GM11168 (cell line): Measurements from ENCODE around the gene COL4A1.

Source experiments
- in situ Hi-C: fragments of 300-500 bp; cut with MboI; formaldehyde crosslinking; loops from one replicate; pipeline ENCODE4 v1.12.0; 2022; ENCODE audit warnings: low sequenced_read_pairs; ENCODE audit not compliant: unreplicated experiment

The COL4A1 gene

DNA sequence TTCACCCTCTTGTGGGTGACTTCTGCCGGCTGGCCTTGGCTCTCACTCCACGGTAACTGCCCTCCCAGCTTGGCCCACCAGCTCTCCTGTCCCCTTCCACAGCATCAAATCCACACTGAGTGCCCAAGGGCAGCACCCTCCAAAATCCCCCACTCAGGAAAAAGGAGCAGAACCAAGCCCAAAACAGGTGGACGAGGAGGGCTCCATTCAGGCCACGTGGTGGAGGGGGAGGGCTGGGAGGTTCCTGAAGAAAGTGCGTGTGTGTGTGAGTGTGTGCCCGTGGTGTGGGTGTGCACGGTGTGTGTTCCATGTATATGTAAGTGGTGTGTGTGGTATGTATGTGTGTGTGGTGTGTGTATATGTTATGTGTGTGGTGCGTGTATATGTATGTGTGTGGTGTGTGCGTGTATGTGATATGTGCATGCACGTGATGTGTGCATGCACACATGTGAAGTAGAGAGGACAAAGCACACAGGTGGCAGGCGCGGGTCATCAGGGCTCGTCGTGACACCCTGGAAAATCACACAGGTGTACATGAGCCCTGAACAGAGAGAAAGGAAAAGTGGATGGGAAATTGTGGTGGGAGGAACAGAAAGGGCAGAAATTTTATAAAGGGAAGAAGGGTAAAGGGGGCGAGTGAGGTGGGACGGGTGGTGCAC, 76.9 kb downstream of the COL4A1 start:
- in situ Hi-C loops, result loop anchor here (10.0 kb wide), 1 partner anchor 185 kb away; no protein-coding TSS in a partner anchor

DNA sequence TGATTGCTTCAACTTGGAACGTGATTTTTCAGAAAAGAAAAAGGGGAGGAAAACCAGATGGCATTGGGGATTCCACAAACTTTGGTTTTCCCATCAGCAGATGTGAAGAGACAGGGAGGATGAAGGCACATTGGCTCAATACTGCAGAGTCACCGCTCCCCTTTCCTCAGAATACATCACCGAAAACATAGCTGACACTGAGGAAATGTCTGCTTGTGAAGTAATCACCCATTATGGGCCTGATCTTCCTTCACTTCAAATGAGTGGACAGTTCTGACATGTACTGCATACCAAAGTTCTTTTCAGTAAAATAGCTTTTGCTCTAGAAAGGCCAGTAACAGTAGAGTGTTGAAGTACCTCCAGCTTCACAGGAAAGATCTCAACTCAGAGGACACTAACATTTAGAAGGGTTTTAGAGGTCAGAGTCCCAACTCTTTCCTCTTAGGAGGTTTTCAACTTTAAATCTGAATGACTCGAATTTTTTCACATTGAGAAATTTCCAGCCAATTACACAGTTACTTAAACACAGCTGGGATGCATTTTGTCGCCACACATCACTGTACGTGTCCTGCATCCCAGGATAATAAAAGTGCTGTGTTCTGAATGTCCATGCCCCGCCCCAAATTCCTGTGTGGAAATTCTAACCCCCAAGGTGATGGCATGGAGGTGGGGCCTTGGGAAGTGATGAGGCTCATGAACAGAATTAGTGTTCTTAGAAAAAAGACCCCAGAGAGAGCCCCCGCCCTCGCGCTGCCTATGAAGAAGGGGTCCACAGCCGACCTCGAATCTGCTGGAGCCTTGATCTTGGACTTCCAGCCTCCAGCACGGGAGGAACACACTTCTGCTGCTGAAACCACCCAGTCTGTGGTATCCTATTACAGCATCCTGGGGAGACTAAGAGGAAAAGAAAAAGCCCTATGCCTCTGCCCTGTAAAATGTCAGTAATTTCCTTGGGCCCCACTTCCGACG, 77.7 kb downstream of the COL4A1 start:
- in situ Hi-C loops, result no loop called here

DNA sequence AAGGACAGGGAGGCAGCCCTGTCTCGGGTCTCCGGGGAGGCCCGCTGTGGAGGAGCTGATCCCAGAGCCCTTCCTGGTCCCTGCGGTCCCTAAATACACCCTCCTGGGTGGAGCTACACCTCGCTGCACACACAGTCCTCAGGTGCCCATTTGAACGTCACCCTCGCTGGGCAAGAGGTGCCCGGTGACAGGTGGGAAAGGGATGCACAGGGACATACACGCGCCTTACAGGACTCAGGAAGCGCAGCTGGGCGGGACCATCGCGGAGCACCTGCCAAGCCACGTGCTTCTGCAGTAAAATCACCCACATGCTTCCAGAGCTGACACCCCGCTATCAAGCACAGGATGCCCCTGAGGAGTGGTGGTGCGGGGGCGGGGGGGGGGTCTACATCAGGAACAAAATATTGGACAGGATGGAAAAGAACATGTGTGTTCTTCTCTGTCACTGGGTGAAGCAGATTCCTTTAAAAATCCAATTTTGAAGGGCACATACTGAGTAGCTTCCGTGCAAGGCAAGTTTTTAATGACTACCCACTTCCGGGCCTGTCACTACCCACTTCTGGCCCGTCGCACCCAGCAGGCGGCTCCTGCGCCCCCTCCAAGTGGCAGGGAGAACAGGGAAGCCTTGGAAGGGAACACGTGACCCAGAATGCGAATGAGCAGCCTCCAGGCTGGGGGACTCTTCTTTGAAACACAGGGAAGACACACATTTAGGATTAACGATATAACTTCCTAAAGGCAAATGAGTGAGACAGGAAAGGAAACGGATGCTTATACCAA, 78.9 kb downstream of the COL4A1 start:
- in situ Hi-C loops, result no loop called here

DNA sequence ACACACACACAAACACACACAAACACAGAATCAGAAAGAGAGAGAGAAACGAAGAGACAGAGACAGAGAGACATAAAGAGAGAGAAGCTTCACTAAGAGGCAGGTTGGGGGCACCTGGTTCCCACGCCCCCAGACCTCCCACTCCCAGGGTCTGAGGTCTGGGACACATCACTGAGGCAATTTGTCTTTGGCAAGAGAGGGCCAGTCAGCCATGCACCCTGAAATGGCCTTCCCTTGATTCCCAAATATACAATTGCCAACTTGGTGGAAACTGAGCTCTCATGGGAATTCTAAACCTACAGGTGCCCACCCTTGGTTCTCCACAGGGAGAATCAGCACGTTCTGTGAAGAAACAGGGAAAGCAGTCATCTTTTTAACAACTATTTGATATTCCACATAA, 79.5 kb downstream of the COL4A1 start:
- in situ Hi-C loops, result no loop called here

DNA sequence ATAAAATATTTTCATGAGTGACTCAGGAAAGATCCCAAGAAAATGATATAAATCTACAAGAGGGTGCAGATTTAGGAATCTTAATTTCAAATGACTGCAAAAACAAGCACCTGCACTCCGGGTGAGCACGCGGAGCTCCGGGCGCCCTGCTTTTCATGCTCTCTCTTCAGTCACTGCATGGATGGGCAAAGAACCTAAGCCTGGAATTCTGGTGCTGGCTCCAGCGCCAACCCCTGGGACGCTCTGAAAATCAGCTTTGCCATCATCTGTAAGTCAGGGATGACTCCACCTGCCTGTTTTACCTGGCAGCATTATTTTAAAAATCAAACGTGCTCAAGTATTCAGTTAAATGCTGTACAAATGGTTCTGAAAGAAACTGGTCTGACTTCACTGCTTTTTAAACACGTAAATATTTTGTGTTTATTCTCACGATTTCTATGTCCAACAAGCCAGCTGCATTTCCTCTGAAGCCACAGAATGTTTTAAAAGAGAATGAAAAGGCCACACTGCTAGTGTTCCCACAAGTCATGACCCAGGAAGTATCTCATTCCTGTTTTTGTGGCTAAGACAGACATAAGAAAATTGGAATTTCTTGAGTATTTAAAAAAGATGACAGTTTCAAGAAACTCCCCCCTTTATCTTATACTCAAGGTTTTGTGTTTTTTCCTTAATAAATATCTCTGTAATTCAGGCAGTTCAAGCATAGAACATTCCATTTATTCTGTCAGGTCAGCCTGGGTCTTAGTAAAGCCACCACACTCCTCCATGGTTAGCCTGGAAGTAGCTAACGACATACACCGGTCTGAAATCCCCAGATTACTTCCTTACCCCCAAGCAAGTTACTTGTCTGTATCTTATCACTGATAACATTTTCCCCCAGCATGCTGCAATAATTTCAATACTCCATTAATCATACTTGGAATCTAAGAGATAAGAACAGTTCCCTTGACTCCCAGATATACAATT, 81.1 kb downstream of the COL4A1 start:
- in situ Hi-C loops, result no loop called here

DNA sequence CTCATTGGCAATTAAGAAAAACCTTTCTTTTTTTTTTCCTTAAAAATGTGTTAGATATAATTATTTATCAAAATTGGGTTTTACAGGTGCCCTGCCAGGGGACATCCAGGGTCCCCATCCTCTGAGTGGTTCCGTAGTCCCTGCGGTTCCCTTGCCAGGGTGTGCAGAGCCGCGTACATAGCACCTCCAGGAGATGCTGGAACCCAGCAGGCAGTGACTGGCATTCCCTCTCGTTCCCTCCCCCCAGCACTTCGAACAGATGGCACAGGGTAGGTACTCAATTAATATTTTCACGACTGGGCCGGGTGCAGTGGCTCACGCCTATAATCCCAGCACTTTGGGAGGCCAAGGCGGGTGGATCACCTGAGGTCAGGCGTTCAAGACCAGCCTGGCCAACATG, 82.0 kb downstream of the COL4A1 start:
- in situ Hi-C loops, result no loop called here

DNA sequence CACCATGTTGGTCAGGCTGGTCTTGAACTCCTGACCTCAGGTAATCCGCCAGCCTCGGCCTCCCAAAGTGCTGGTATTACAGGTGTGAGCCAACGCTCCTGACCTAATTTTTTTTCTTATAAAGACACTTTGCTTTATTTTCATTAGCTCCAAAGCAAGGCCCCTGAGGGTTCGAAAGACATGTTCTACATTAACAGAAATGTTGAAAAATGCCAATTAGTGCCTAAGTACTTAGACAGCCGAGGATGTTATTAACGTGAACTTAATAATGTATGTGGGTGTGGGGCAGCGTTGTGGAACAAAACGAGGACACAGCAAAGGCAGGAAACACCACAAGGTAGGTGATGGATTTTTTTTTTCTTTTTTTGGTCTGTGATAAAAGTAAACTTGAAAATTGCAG, 82.4 kb downstream of the COL4A1 start:
- in situ Hi-C loops, result no loop called here

DNA sequence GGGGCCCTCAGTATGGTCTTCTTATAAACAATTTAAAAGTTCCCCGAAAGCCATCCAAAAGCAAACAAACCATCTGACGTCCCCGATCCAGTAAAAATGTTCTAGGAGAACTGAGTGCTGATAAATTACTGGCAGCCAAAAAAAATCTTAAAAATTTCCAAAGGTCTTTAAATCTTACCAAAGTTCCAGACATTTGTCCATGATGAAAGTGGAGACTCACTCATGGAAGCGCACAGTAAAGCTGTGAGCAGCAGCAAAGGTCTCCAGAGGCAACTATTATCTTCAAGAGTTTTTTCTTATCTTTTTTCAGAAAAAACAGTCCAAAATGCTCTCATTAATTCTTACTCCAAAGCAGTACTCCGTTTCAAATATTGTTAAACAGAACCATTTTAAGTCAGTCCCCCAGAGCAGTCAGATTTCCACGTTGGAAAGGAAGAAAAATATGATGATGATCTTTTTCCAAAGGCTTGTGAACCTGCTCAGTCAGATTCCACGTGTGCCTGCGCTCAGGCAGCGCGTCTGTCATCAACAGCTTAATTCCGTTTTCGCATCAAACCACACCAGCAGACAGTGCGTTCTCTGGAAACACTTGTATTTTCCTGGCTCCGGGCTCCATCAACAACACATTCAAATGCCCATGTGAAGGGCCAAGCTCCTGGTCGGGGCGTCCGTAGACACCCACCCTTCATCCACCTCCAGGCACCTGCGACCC, 85.4 kb downstream of the COL4A1 start:
- in situ Hi-C loops, result no loop called here

DNA sequence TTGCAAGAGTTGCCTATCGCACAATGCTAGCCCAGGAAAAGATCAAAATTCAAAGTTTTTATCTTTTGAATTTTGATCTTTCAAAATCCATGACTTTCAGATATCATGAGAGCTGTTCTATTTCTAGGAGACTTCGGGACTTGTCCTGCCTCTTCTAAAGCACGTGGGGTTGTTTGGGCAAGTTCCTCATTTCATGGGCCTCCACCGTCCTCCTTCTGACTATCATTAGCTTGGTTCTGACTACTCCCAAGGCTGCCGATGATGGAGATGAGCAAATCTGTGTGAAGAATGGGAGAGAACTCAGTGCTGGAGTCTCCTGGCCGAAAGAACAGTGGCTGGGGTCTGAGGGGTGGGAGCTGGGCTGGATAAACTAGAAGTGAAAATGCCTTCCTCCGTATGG, 86.5 kb downstream of the COL4A1 start:
- in situ Hi-C loops, result no loop called here

DNA sequence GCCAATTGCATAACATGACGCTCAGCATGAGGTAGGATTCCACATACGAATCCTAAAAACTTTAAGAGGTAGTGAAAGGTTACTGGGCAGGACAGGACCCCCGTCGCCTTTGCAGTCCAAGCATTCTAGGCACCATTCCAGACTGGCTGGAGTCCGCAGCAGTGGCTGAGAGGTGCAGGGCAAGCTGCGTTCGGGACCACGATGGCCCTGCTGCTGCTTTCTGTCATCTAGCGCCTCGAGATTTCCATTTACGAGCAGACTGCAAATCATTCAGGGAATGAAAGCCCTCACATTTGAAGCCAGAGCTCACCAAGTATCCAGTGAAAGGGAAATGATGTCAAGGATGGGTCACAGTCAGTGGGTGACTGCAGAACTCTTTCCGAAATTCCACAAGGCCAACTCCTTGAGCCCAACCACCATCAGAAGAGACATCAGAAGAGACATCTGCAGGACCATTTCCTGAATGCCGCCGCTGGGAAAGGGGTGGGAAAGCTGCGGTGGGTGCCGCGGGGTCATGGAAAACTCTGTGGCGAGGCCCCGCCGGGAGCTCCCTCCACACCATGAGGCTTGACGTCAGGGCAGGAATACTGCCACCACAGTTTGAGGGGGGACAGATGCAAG, 88.3 kb downstream of the COL4A1 start:
- in situ Hi-C loops, result no loop called here

DNA sequence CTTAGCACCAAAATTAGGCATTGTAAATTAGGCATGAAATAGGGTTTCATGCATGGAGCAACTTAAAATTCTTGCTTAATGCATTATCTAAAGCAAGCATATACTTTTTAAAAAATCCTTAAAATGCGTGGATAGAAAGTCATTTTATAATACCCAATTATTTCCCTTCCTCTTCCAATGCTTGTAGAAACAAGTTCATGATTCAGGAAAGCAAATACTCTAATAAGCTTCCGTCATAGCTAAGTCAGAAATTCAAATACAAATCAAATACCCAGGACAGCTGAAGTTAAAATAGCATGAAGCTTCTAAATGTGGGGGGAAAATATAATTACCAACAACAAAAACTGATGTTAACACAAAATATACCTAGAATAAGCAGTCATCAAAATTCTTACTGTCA, 89.1 kb downstream of the COL4A1 start:
- in situ Hi-C loops, result no loop called here

DNA sequence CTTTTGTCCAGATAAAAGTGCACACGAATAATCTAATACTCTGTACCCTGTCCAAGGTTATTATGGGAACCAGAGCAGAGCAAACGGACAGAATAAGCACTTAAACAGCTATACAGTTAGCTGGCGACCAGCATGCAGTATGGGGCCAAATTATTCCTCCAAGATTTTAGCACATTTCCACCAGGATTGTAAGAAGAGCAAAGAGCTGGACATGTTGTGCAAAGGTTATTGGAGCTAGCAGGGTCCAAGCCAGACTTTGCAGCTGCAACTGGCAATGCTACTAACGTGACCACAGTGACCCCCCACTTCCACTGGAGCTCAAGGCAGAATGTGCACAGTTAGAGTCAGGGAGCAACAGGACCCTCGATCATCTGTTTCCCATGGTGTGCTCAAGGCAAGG, 89.9 kb downstream of the COL4A1 start:
- in situ Hi-C loops, result no loop called here

DNA sequence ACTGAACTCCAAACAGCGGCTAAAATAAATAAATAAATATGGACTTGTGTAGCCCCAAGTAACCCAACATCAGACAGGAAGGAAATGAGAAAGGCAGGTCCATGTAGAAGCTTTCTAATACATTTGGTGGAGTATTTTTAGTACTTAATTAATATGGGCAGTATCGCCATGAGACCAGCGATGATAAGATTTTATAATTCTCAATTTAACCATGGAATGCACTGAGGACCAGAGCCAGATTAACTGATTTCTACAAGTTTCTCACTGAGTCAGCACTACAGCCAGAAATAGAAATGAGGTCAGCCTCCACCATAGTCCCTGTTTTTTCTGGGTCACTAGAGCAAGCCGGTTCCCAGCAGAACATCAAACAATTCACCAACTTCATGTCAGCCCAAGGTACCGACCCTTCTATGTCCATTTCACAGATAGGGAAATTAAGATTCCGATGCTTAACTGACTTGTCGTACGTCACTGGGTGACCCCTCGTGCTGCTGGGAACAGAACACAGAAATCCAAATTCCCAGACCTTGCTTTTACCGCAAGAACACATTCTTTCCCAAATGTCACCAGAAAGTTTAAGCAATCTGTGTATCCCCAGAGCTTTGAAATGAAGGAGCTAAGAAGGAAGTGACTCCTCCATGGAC, 90.4 kb downstream of the COL4A1 start:
- in situ Hi-C loops, result no loop called here

DNA sequence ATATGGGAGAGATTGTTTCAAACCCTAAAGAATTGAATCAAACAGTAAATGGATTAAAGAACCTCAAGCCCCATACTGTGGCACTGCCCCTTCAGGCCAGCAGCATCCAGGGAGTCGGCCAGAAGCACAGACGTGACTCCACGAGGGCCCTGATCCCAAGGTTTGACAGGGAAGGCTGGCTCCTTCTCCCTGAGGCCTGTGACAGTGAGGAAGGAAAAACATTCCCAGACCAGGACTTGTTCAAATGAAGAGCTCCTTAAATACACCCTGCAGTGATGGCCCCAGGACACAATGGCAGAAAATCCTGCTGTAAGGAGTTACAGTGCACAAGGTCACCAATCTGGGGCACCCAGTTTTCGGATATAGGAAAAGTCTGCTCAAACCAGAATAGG, 91.0 kb downstream of the COL4A1 start:
- in situ Hi-C loops, result no loop called here

DNA sequence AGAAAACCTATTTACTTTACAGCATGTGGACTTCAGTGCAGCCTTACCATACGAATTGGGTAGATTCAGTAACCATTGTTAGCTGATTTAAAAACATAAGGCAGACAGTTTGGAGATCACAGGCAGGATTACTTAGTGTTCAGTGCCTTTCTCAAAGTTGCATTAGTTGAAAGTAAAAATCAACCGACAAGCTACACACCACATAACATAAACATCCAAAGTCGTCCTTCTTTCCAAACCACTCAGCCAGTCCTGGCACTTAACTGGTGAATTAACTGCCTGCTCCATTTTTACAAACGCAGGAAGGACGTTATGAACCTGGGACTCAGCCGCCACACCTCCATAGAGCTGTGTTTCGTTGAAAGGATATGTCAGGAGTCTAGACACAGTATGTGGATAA, 91.4 kb downstream of the COL4A1 start:
- in situ Hi-C loops, result no loop called here

DNA sequence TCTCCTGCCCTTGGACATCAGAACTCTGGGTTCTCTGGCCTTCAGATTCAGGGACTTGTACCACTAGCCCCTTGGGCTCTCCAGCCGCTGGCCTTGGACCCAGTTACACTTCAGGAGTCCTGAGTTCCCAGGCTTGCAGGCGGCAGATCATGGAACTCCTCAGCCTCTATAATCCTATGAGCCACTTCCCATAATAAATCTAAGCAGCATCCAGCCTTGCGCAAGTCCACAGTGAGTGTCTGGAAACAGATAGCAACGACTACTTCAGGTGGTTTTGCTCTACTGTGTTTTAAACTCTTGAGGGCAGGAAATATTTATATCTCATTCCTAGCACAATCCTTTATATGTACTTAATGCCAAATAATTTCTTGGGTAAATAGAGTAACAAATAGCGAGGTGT, 92.3 kb downstream of the COL4A1 start:
- in situ Hi-C loops, result no loop called here

DNA sequence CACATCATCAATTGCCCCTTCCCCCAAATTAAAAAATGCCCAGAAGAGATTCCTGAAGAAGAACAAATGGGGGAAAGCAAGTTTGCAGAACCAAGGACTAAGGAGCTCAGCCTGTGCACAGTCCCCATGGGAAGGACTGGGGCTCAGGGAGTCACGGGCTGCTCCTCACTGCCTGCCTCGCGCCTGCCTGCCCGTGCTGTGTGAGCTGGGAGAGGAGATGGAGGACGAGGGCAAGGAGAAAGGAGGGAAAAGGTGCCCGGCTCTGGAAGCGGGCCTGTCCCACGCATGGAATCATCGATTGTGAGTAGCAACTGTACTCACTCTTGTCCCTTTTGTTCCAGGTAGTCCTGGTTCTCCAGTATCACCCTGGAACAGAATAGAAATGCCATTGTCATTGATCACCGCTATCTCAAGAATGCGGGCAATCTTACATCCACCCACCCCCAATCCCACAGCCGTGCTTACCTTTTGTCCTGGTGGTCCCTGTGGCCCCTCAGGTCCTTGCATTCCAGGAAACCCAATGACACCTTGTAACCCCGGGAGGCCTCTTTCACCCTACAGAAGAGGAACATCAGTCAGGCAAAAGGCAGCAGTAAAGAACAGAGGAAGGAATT, 93.4 kb downstream of the COL4A1 start:
- in situ Hi-C loops, result no loop called here

DNA sequence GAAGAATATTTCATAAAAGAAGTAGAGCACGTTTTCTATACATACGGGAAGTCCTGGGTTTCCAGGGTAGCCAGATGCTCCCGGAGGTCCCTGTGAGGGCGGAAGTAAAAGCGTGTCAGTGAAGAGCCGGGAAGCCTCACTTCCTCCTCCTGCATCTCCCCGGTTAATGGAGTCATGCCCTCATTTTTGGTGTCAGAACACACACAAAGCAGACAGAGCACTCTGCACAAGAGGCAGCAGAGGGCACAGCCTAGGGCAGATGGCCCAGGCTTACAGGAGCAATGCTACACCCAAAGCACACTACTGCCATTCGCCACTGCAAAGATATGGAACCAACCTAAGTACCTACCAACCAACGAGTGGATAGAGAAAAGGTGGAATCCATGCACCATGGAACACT, 94.4 kb downstream of the COL4A1 start:
- in situ Hi-C loops, result no loop called here
